Heart left ventricle (tissue), 13 donors: Measurements from ENCODE around the gene TACR1.

ENCODE experiments used
- CTCF ChIP-seq, 12 donors: fragments of 200-600 bp; sonication (generic) in 4 of 12; IDR thresholded peaks; one replicate each; pipeline versions ENCODE4 v1.5.0 to v1.8.0; 2018 to 2022; ENCODE audit warnings: antibody characterized with exemption in 12 of 12, mild to moderate bottlenecking in 5 of 12
- POLR2A ChIP-seq, 2 donors: fragments of 450-650 bp; IDR thresholded peaks; one replicate each; pipeline ENCODE4 v1.6.1; 2017; ENCODE audit warnings: antibody characterized with exemption in 2 of 2, mild to moderate bottlenecking in 2 of 2, moderate library complexity in 2 of 2
- donor health status: ischemic (EF 13 %, LVEDD 7.1; RV severe dilation, severe dysfunction).
- donor health status: DM: no; HTN: yes; CAD: no.
- donor health status: DM: no; HTN: no; CAD: no.
- donor health status: ischemic (EF 25% LVEDD 6.9; RV normal size, moderate dysfunction).
- donor health status: ischemic (EF 25% LVEDD 5.7; RV mildly dilated, moderate dysfunction).
- donor health status: ischemic (EF 35%, LVEDD 5.7; RV mildly dilated, moderate dysfunction).
- donor health status: nonischemic (EF 11% LVEDD 7.7; RV severe dilation, severe dysfunction).
- donor health status: DM: yes; HTN: yes; CAD: no.
- donor health status: PGD.
- donor health status: ischemic (EF 29% LVEDD 5.4; RV normal size, mild dysfunction).
- donor health status: nonischemic (EF 23%, LVEDD 6.1; RV moderate dilation, normal function).

- TF ChIP-seq POLR2A (IDR thresholded peaks at IDR 0.05) (no peak), CTCF (IDR thresholded peaks at IDR 0.05) (peak; percentile 52 to 86 (median 70))
Measured at GRCh38 chr2:75064691-75065396, 134.5 kb downstream of the TACR1 start.
